Epithelial cell of prostate (primary cell): ENCODE data around the gene CHMP1A.
A peak's percentile ranks its signal among the peaks of the same experiment; 100 is the strongest.
"Not testable (repeated sequence)": the region's sequence is repeated elsewhere in the genome, so short reads cannot be mapped to it uniquely, and the experiment has no call there.

ENCODE experiments used
- DNase-seq: peaks from one replicate; pipeline ENCODE4 v3.0.0-alpha.2; 2011; ENCODE audit warnings: low read depth, low spot score
- H3K27ac ChIP-seq: fragments of 450-650 bp; 2 replicates; pipeline ENCODE4 v1.5.1; 2017; ENCODE audit warnings: mild to moderate bottlenecking

The CHMP1A gene

GRCh38 chr16:89661215-89661614 is 3.7 kb upstream of the CHMP1A start:
- no peak for DNase-seq
- H3K27ac ChIP-seq, result no peak overlapping the region

DNA sequence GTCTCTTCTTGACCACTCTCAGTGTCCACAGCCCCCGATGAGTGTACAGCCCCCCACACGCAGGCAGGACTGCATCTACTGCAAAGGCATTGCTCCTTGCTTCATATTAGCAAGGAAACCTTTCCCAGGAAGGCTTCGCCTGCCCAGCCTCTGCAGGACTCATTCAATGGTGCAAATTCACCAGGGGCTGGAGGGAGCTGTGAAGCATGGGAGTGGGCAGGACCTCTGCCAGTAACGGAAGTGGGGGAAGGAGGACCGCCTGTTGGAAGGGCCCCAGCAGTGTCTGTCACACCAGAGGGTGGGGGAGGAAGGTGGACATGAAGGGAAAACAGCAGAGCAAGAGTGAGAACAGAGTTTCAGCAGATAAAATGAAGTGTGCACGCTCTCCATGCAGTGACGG is 2.6 kb upstream of the CHMP1A start:
- no peak for DNase-seq
- H3K27ac ChIP-seq, result no peak overlapping the region

DNA sequence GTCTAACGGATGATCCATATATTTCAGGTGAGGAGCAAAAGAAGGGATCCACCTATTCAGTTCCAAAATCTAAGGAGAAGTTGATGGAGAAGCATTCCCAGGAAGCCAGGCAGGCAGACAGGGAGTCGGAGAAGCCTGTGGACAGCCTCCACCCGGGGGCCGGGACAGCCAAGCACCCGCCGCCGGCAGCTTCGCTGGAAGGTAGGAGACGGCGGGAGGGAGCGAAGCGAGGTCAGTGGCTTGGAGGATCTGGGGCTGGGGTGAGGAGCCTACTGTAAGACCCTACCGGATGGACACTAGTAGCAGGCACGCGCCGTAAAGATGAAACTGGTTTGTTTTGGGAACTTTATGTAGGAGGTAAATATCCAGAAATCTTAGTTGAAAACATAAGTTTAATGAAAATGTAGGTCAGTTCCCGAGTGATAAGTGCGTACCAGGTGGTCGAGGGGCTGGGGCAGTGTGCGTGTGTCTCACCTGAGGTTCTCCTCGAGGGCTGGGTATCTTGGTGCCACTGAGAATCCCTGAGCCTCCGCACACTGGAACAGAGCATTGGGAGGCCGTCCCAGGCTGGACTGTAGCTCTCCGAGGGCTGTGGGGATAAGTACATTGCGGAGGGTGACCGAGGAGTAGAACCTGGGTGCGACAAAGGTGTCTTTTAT is 842 bp upstream of the CHMP1A start:
- peak overlapping the region; percentile 68 for H3K27ac ChIP-seq
- DNase-seq, result no peak

GRCh38 chr16:89656435-89657121 is 930 bp downstream of the CHMP1A start:
- H3K27ac ChIP-seq, result peak overlapping the region; percentile 68
- DNase-seq, result no peak

DNA sequence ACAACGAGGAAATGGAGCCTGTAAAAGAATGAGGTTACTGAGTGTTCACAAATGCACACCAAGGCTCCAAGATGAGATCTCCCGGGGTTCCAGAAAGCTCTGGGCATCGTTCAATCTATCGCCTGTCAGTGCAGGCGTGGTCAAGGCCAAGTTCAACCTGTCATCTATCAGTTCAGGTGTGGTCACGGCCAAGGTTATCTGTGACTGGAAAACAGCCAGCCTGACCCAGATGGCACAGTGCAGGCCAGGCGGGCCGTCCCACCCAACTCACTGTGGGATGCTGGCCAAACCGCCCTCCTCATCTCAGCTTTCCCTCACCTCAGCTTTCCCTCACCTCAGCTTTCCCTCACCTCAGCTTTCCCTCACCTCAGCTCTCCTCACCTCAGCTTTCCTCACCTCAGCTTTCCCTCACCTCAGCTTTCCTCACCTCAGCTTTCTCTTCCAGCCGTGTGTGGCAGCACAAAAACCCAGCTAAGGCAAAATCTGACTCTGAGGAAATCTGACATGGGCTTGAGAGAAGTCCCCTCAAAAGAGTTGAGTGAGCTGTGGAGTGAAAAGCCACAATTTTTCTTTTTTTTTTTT is 2.4 kb downstream of the CHMP1A start:
- H3K27ac ChIP-seq, result no peak overlapping the region
- DNase-seq, result no peak

- no peak overlapping the region for H3K27ac ChIP-seq
- no peak for DNase-seq
These were observed 3.7 kb downstream of the CHMP1A start for GRCh38 chr16:89653656-89654295.

GRCh38 chr16:89651584-89651983 is 5.9 kb downstream of the CHMP1A start:
- no peak overlapping the region for H3K27ac ChIP-seq
- no peak for DNase-seq

DNA sequence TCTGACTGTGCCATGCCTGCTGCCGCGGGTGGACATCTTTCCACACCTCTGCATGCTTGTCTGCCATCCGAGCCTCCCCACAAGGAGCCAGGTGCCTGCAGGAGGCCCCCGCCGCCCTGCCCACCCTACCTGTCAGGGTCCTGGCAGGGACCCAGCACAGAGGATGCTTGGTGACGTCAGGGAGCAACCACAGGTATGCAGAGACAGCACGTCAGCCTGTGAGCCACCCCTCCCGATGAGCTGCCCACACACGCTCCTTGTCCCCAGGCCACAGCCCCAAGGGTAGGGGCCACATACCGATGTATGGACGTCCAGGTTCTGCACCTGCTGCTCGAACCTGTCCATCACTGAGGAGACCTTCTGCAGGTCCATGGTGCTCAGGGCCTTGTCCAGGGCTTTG is 10.6 kb downstream of the CHMP1A start:
- no peak overlapping the region for H3K27ac ChIP-seq
- DNase-seq, result peak; percentile 18

DNA sequence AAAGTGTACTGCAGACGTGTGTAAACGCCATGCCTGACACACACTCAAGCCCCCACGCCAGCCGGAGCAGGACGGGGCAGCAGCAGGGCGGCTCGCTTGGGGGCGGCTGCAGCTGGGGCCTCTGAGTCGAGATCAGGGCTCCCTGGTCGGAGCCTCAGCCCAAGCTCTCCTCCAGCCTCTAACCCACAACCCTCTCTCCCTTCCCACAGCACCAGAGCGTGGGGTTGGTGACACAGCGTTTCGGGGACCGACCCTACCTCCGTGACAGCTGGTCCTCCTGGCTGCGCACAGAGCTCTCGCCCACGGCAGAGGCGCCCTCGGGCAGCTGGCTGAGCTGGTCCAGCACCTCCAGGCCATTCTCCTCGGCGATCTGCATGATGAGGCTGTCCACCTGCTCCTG is 11.2 kb downstream of the CHMP1A start:
- no peak overlapping the region for H3K27ac ChIP-seq

GRCh38 chr16:89645122-89645521 is 12.4 kb downstream of the CHMP1A start:
- no peak overlapping the region for H3K27ac ChIP-seq

More for the DNA sequence above, 11.2 kb downstream of the CHMP1A start:
- no peak for DNase-seq

DNA sequence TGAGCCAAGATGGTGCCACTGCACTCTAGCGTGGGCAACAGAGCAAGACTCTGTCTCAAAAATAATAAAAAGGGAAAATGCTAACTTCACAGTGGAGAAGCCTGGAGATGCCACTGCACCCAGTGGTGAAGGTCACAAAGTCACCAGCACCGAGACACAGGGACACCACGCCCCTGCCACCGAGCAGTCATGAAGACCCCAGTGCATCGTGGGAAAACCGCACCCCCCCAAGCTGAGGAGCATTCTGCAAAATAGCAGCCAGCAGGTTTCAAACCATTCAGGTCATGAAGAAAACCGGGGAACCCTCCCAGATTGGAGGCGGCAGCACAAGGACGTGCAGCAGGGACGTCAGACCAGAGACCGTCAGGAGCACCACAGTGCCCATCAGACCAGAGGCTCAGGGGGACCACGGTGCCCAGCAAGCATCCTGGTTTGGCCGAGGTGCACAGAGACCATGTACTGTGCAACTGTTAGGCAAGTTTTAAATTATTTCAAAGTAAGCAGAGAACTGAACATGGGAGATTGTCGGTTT is 13.7 kb downstream of the CHMP1A start:
- no peak for DNase-seq
- no peak overlapping the region for H3K27ac ChIP-seq

More at GRCh38 chr16:89645122-89645521, 12.4 kb downstream of the CHMP1A start:
- DNase-seq, result no peak

- H3K27ac ChIP-seq, result no peak overlapping the region
- DNase-seq, result no peak
These were observed 14.9 kb downstream of the CHMP1A start for GRCh38 chr16:89642574-89642973.

- H3K27ac ChIP-seq, result no peak overlapping the region
- DNase-seq, result no peak
These were observed 15.9 kb downstream of the CHMP1A start for GRCh38 chr16:89641458-89642119.

GRCh38 chr16:89639385-89639784 is 18.1 kb downstream of the CHMP1A start:
- no peak overlapping the region for H3K27ac ChIP-seq
- DNase-seq, result no peak

- DNase-seq, result no peak
These were observed 19.1 kb downstream of the CHMP1A start for GRCh38 chr16:89638455-89638854.

DNA sequence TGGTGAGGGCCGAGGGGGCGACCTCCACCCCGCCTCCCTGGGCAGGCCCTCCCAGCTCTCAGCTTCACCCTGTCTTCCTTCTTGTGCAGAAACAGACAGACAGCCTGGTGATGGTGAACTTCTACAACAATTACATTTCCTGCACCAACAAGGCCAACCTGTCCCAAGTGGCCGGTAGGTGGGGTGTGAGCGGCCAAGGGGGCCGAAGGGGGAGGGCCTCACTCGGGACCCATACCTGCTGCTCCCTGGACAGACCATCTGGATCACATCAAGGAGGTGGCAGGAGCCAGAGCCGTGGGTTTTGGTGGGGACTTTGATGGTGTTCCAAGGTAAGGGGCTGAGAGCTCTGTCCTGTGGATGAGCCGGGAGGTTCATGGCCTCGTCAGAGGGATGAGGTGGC is 20.1 kb downstream of the CHMP1A start:
- no peak for DNase-seq
- no peak overlapping the region for H3K27ac ChIP-seq

More at GRCh38 chr16:89638455-89638854, 19.1 kb downstream of the CHMP1A start:
- no peak overlapping the region for H3K27ac ChIP-seq

- DNase-seq, result no peak
- no peak overlapping the region for H3K27ac ChIP-seq
These were observed 20.8 kb downstream of the CHMP1A start for GRCh38 chr16:89636663-89637062.

DNA sequence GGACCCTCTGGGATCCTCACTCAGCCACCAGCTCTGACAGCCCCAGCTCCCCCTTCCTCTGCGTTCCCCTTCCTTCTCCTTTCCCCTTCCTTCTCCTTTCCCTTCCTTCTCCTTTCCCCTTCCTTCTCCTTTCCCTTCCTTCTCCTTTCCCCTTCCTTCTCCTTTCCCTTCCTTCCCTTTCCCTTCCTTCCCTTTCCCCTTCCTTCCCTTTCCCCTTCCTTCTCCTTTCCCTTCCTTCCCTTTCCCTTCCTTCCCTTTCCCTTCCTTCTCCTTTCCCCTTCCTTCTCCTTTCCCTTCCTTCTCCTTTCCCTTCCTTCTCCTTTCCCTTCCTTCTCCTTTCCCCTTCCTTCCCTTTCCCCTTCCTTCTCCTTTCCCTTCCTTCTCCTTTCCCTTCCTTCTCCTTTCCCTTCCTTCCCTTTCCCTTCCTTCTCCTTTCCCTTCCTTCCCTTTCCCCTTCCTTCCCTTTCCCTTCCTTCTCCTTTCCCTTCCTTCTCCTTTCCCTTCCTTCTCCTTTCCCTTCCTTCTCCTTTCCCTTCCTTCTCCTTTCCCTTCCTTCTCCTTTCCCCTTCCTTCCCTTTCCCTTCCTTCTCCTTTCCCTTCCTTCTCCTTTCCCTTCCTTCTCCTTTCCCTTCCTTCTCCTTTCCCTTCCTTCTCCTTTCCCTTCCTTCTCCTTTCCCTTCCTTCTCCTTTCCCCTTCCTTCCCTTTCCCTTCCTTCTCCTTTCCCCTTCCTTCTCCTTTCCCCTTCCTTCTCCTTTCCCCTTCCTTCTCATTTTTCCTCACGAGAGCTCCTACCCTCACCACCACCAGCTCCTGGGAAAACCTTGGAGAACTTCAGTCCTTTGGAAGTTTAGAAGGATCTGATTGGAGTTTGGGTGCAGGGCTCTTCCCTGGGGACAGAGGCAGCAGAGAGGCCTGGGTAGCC is 22.8 kb downstream of the CHMP1A start:
- H3K27ac ChIP-seq, result not testable (repeated sequence)

DNA sequence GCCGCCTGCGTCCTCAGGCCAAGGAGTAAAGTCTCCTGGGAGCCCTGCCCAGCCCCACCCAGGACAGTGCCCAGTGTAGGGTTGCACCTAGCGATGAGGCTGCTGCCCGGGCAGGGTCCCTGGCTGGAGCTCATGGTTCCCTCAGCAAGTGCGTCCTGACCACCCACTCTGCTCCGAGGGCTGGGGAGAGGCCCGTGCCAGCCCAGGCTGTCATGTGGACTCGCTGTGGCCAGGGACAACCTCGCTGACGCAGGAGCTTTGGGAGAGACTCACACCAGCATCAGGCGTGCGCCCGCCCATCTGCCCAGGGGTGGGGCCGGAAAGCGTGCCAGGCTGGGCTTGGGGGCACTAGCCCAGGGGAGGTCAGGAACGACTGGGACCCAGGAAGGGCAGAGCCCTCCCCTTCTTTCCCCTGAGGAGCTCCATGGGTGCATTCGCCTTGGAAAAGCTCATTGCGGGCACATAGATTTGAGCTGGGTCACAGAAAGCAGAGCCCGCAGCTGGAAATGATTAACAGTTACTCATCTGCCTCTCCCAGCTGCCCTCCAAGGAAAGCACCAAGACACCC is 24.4 kb downstream of the CHMP1A start:
- DNase-seq, result no peak
- peak overlapping the region; percentile 25 for H3K27ac ChIP-seq

More for the DNA sequence above, 22.8 kb downstream of the CHMP1A start:
- DNase-seq, result not testable (repeated sequence)
